HepG2 (cell line): Measurements from ENCODE around the gene MMP7. TPM values are rescaled to one million over a fixed set of nuclear protein-coding genes. Genes with fewer than 3 reads are reported as not detected.

Experiments used
- ATAC-seq: fragments of 200-7000 bp; cut with Tn5 transposase; 3 replicates; pipeline ENCODE4 v1.9.1; 2020; ENCODE audit warnings: mild to moderate bottlenecking, moderate library complexity
- BruUV-seq: library from RNA; stranded (reverse); fragments of 400-500 nt; replicated peaks from 2 replicates; lab custom pipeline; 2021; lab: Mats Ljungman, UMichigan
- CTCF ChIA-PET: fragments of 300-600 bp; formaldehyde crosslinking; extraction: SDS; loops from one replicate; lab custom pipeline; 2021; ENCODE audit warnings: low total read pairs, inconsistent platforms, low intra/inter-chr PET ratio; lab: Yijun Ruan, JAX
- POLR2A ChIA-PET: fragments of 350-600 bp; sonication (Branson Sonifier 250); formaldehyde crosslinking; loops from one replicate; lab custom pipeline; 2020; ENCODE audit warnings: antibody characterized with exemption, inconsistent platforms; lab: Yijun Ruan, JAX
- DNase-seq: peaks from one replicate; pipeline ENCODE4 v3.0.0-alpha.2; 2015; ENCODE audit warnings: low spot score
- FAIRE-seq: peaks from 3 replicates; lab custom pipeline; 2011; peaks lifted over from hg19 to GRCh38; lab: Jason Lieb, UNC
- H2AFZ ChIP-seq: one replicate; pipeline ENCODE4 v1.6.1; 2011; ENCODE audit warnings: low read length, inconsistent platforms
- H3K27ac ChIP-seq: fragments of 300-600 bp; 3 replicates; pipeline ENCODE4 v1.8.0; 2011; ENCODE audit warnings: mixed run types, mild to moderate bottlenecking, mixed read lengths, low read length, inconsistent platforms; ENCODE audit not compliant: insufficient read depth; ENCODE audit errors: extremely low read length
- H3K27me3 ChIP-seq, 2 experiments: fragments of 200-600 bp in 1 of 2; 2 replicates in 1 of 2; 3 replicates in 1 of 2; pipeline versions ENCODE4 v1.6.0 to v1.8.0; 2011; ENCODE audit warnings: low read length in 2 of 2, mild to moderate bottlenecking in 2 of 2, moderate library complexity in 2 of 2, inconsistent platforms in 1 of 2; ENCODE audit not compliant: insufficient read depth in 2 of 2, control insufficient read depth in 1 of 2
- H3K36me3 ChIP-seq, 2 experiments: fragments of 200-600 bp in 1 of 2; replicated peaks in 1 of 2; 2 replicates in 1 of 2; 3 replicates in 1 of 2; pipeline versions ENCODE4 v1.5.1 to v1.8.0; 2011; ENCODE audit warnings: low read length in 2 of 2, inconsistent platforms in 1 of 2; ENCODE audit not compliant: insufficient read depth in 2 of 2, control insufficient read depth in 1 of 2
- H3K4me1 ChIP-seq: 2 replicates; pipeline ENCODE4 v1.5.1; 2012; ENCODE audit warnings: low read length, inconsistent platforms; ENCODE audit not compliant: insufficient read depth
- H3K4me2 ChIP-seq: 2 replicates; pipeline ENCODE4 v1.6.0; 2011; ENCODE audit warnings: low read depth, low read length, inconsistent platforms
- H3K4me3 ChIP-seq, 3 experiments: fragments of 200-600 bp in 1 of 3; sonication (generic), shearing (Covaris generic) in 1 of 3; replicated peaks in 1 of 3; 2 replicates each; pipeline ENCODE4 v1.5.1; 2011 to 2016; ENCODE audit warnings: low read length in 3 of 3, inconsistent platforms in 2 of 3, low read depth in 2 of 3, mild to moderate bottlenecking in 2 of 3, control low read depth in 1 of 3, mixed read lengths in 1 of 3; ENCODE audit not compliant: insufficient read depth in 1 of 3
- H3K79me2 ChIP-seq: one replicate; pipeline ENCODE4 v1.6.1; 2011; ENCODE audit warnings: low read length, inconsistent platforms; ENCODE audit not compliant: insufficient read depth
- H3K9ac ChIP-seq: 2 replicates; pipeline ENCODE4 v1.6.0; 2011; ENCODE audit warnings: mild to moderate bottlenecking, low read depth, low read length, inconsistent platforms; ENCODE audit not compliant: insufficient read depth
- H3K9me3 ChIP-seq: 2 replicates; pipeline ENCODE4 v1.5.1; 2012; ENCODE audit warnings: mild to moderate bottlenecking, low read length
- H4K20me1 ChIP-seq: 2 replicates; pipeline ENCODE4 v1.6.0; 2011; ENCODE audit warnings: inconsistent platforms, mild to moderate bottlenecking, low read length, moderate library complexity; ENCODE audit not compliant: insufficient read depth
- ARNT ChIP-seq: fragments of 450-650 bp; IDR thresholded peaks from 2 replicates; pipeline ENCODE4 v1.6.1; 2017
- CC2D1A ChIP-seq: sonication (generic); formaldehyde crosslinking; IDR thresholded peaks from 2 replicates; pipeline ENCODE4 v1.8.1; 2023; ENCODE audit warnings: mild to moderate bottlenecking, missing genetic modification reagents
- DNMT1 ChIP-seq: sonication (generic); formaldehyde crosslinking; IDR thresholded peaks from 2 replicates; pipeline ENCODE4 v1.5.1; 2020; ENCODE audit warnings: mild to moderate bottlenecking, missing genetic modification reagents
- SIX4 ChIP-seq: sonication (generic); formaldehyde crosslinking; IDR thresholded peaks from 2 replicates; pipeline ENCODE4 v1.4.0; 2020; ENCODE audit warnings: missing genetic modification reagents
- ZBTB20 ChIP-seq: sonication (generic); formaldehyde crosslinking; IDR thresholded peaks from 2 replicates; pipeline ENCODE4 v1.8.1; 2023; ENCODE audit warnings: missing genetic modification reagents, low read depth, mild to moderate bottlenecking, borderline replicate concordance
- ZNF382 ChIP-seq: sonication (generic); formaldehyde crosslinking; IDR thresholded peaks from 2 replicates; pipeline ENCODE4 v1.5.0; 2020; ENCODE audit warnings: missing genetic modification reagents, mild to moderate bottlenecking, borderline replicate concordance
- ZSCAN21 ChIP-seq: sonication (generic); formaldehyde crosslinking; IDR thresholded peaks from 2 replicates; pipeline ENCODE4 v1.8.0; 2022; ENCODE audit warnings: mild to moderate bottlenecking, missing genetic modification reagents, moderate library complexity, borderline replicate concordance
- WGBS: methylation state at CpG from one replicate; pipeline ENCODE4 v1.1.6; 2017; ENCODE audit warnings: low lambda C conversion rate; 5-methylcytosine and 5-hydroxymethylcytosine counted together
- in situ Hi-C: cut with HindIII; loops from 2 replicates; pipeline ENCODE4 v1.10.0; 2017; ENCODE audit warnings: low pct_unique_long_range_greater_than_20kb; ENCODE audit not compliant: extremely low pct_ligation_motif_present
- intact Hi-C: fragments of 100-400 bp; cut with micrococcal nuclease; formaldehyde crosslinking; loops from one replicate; pipeline ENCODE4 v1.10.0; 2022; ENCODE audit not compliant: unreplicated experiment
- polyA plus RNA-seq, 8 experiments: library from polyadenylated mRNA; depleted of rRNA in 3 of 8; stranded (reverse) in 7 of 8; unstranded in 1 of 8; fragments of >200 nt; fragmentation: Illumina TruSeq in 4 of 8; extraction: Trizol in 4 of 8; gene quantifications; 2 replicates each; pipeline versions ENCODE4 v1.2.1 to v1.2.3, GENCODE V29; 2011 to 2016; ENCODE audit warnings: low read depth in 4 of 8, missing spikeins in 1 of 8, mixed read lengths in 1 of 8; ENCODE audit not compliant: insufficient read depth in 1 of 8
- total RNA-seq, 5 experiments: library from RNA; depleted of rRNA; stranded (reverse); fragments of >200 nt; fragmentation: Illumina TruSeq; extraction: Trizol; gene quantifications; 2 replicates each; pipeline ENCODE4 v1.2.3, GENCODE V29; 2016; ENCODE audit warnings: low read depth in 1 of 5
- TF ChIP-seq, protein P1 (sequence below): sonication (generic); formaldehyde crosslinking; IDR thresholded peaks from 2 replicates; pipeline ENCODE4 v1.8.1; 2023; ENCODE audit warnings: mild to moderate bottlenecking, inconsistent platforms, moderate library complexity, missing genetic modification reagents, borderline replicate concordance
- TF ChIP-seq, protein P2 (sequence below): IDR thresholded peaks from 2 replicates; pipeline ENCODE4 v1.6.1; 2016; ENCODE audit warnings: missing compliant biosample characterization, missing genetic modification reagents, borderline replicate concordance
- TF ChIP-seq, protein P3 (sequence below): sonication (generic); formaldehyde crosslinking; IDR thresholded peaks from 2 replicates; pipeline ENCODE4 v1.5.0; 2020; ENCODE audit warnings: missing genetic modification reagents
- TF ChIP-seq, protein P4 (sequence below): sonication (generic); formaldehyde crosslinking; IDR thresholded peaks from 2 replicates; pipeline ENCODE4 v1.4.0; 2020; ENCODE audit warnings: missing genetic modification reagents
- TF ChIP-seq, protein P5 (sequence below): IDR thresholded peaks from 2 replicates; pipeline ENCODE4 v1.6.1; 2016; ENCODE audit warnings: control low read depth

MMP7 gene
- total and polyA plus RNA-seq, 2 of the 13 experiments (the other 11 are each of a cell fraction or from before 2014, with no cell fraction given) = 0.17 TPM; not detected in 1

DNA sequence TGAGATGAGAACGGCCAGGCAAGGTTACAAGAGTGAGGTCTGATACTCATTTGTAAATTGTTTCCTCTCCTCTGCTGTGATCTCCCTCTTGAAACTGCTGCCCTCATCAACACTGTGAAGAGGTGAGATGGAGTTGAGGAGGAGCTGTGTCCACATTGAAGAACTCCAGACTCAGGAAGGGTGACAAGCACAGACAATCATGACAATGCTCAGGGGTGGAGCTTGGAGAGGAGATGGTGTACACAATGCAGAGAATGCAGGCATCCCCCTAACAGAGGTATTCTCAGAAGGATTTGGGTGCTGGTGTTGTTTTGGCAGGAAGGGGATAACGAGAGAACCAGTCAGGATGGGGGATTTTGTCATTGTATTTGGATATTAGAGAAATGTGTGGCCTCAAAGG is 21.5 kb upstream of the MMP7 start:
- Histone ChIP-seq H3K4me2 (no peak overlapping the region), H3K79me2 (no peaks in the 10 kb centered on the region), H3K4me1 (peaks cover 12% of the 10 kb centered on the region), H3K4me3 (no peak overlapping the region), H3K27ac (no peak overlapping the region), H2AFZ (no peak overlapping the region), H3K9ac (no peak overlapping the region), H3K27me3 (0 out of 5 replicates have a peak, but pooled peaks cover 0 to 4% of the 10 kb centered on the region in 2 experiments), H3K9me3 (no peaks in the 10 kb centered on the region), H4K20me1 (no peaks in the 10 kb centered on the region), H3K36me3 (no peaks in the 10 kb centered on the region)
- no peak for TF ChIP-seq CC2D1A (CRISPR knock-in tag)
- TF ChIP-seq, protein P1, sequence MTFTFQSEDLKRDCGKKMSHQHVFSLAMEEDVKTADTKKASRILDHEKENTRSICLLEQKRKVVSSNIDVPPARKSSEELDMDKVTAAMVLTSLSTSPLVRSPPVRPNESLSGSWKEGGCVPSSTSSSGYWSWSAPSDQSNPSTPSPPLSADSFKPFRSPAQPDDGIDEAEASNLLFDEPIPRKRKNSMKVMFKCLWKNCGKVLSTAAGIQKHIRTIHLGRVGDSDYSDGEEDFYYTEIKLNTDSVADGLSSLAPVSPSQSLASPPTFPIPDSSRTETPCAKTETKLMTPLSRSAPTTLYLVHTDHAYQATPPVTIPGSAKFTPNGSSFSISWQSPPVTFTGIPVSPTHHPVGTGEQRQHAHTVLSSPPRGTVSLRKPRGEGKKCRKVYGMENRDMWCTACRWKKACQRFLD (CRISPR knock-in tag) = no peak
- no peak for TF ChIP-seq DNMT1 (CRISPR knock-in tag)
- no peak for TF ChIP-seq ZSCAN21 (CRISPR knock-in tag)
- TF ChIP-seq, protein P2, sequence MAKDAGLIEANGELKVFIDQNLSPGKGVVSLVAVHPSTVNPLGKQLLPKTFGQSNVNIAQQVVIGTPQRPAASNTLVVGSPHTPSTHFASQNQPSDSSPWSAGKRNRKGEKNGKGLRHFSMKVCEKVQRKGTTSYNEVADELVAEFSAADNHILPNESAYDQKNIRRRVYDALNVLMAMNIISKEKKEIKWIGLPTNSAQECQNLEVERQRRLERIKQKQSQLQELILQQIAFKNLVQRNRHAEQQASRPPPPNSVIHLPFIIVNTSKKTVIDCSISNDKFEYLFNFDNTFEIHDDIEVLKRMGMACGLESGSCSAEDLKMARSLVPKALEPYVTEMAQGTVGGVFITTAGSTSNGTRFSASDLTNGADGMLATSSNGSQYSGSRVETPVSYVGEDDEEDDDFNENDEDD (CRISPR knock-in tag) = no peak
- no peak for TF ChIP-seq ZBTB20 (CRISPR knock-in tag)
- TF ChIP-seq, protein P3, sequence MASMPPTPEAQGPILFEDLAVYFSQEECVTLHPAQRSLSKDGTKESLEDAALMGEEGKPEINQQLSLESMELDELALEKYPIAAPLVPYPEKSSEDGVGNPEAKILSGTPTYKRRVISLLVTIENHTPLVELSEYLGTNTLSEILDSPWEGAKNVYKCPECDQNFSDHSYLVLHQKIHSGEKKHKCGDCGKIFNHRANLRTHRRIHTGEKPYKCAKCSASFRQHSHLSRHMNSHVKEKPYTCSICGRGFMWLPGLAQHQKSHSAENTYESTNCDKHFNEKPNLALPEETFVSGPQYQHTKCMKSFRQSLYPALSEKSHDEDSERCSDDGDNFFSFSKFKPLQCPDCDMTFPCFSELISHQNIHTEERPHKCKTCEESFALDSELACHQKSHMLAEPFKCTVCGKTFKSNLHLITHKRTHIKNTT (CRISPR knock-in tag) = no peak
- no peak for TF ChIP-seq ZNF382 (CRISPR knock-in tag)
- TF ChIP-seq, protein P4, sequence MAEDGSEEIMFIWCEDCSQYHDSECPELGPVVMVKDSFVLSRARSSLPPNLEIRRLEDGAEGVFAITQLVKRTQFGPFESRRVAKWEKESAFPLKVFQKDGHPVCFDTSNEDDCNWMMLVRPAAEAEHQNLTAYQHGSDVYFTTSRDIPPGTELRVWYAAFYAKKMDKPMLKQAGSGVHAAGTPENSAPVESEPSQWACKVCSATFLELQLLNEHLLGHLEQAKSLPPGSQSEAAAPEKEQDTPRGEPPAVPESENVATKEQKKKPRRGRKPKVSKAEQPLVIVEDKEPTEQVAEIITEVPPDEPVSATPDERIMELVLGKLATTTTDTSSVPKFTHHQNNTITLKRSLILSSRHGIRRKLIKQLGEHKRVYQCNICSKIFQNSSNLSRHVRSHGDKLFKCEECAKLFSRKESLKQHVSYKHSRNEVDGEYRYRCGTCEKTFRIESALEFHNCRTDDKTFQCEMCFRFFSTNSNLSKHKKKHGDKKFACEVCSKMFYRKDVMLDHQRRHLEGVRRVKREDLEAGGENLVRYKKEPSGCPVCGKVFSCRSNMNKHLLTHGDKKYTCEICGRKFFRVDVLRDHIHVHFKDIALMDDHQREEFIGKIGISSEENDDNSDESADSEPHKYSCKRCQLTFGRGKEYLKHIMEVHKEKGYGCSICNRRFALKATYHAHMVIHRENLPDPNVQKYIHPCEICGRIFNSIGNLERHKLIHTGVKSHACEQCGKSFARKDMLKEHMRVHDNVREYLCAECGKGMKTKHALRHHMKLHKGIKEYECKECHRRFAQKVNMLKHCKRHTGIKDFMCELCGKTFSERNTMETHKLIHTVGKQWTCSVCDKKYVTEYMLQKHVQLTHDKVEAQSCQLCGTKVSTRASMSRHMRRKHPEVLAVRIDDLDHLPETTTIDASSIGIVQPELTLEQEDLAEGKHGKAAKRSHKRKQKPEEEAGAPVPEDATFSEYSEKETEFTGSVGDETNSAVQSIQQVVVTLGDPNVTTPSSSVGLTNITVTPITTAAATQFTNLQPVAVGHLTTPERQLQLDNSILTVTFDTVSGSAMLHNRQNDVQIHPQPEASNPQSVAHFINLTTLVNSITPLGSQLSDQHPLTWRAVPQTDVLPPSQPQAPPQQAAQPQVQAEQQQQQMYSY (CRISPR knock-in tag) = no peak
- no peak for TF ChIP-seq SIX4 (CRISPR knock-in tag)
- TF ChIP-seq, protein P5, sequence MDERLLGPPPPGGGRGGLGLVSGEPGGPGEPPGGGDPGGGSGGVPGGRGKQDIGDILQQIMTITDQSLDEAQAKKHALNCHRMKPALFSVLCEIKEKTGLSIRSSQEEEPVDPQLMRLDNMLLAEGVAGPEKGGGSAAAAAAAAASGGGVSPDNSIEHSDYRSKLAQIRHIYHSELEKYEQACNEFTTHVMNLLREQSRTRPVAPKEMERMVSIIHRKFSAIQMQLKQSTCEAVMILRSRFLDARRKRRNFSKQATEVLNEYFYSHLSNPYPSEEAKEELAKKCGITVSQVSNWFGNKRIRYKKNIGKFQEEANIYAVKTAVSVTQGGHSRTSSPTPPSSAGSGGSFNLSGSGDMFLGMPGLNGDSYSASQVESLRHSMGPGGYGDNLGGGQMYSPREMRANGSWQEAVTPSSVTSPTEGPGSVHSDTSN = no peak
- TF ChIP-seq ARNT = no peak
- in situ Hi-C loops = no loop called here
- POLR2A ChIA-PET = no interaction called here
- WGBS = 13% methylated on average over 2 of the region's 2 CpGs
- ATAC-seq = no peak
- no peak for DNase-seq
- intact Hi-C loops = loop anchor here (5.0 kb wide), 1 partner anchor 60 kb away; no protein-coding TSS in a partner anchor
- no peak for FAIRE-seq
- BruUV-seq = no TSS peak
- CTCF ChIA-PET = no interaction called here
